ENCODE results near the gene DLX4. TPM values are rescaled to one million over a fixed set of nuclear protein-coding genes. Genes with fewer than 3 reads are reported as not detected.

DLX4 gene
- total RNA-seq, 1 experiment from 2014 or later, result 2.5 TPM

DNA sequence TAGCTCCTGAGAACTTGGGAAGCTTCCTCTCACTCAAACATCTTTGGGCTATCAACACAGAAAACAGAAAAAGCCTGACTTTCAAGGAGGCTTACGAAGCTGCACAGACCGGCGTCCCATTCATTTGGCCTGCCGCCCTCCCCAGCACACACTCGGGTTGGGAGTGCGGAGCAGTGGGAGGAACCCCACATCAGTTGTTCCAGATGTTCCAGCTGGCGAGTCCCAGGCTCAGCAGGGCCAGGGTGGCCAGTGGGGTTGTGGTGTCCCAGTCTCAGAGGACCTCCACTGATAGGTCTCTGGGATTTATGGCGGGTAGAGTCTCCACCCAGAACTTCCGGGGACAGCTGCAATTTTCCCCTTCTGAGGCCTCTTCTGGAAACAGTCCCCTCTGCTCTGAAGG, 43.1 kb upstream of the DLX4 start:
- H2AFZ ChIP-seq (ENCODE audit: low read length), result no peak overlapping the region
- no peak overlapping the region for H4K5ac ChIP-seq (ENCODE audit: insufficient read length, low read depth, low read length)
- H2BK12ac ChIP-seq (ENCODE audit: insufficient read length, low read depth, low read length), result no peak overlapping the region
- H3K4me2 ChIP-seq (ENCODE audit: insufficient read depth, insufficient read length, low read length), result no peak overlapping the region
- no peaks in the 10 kb centered on the region for H3K4me1 ChIP-seq (ENCODE audit: insufficient read depth, low read length)
- TF ChIP-seq, protein P1, sequence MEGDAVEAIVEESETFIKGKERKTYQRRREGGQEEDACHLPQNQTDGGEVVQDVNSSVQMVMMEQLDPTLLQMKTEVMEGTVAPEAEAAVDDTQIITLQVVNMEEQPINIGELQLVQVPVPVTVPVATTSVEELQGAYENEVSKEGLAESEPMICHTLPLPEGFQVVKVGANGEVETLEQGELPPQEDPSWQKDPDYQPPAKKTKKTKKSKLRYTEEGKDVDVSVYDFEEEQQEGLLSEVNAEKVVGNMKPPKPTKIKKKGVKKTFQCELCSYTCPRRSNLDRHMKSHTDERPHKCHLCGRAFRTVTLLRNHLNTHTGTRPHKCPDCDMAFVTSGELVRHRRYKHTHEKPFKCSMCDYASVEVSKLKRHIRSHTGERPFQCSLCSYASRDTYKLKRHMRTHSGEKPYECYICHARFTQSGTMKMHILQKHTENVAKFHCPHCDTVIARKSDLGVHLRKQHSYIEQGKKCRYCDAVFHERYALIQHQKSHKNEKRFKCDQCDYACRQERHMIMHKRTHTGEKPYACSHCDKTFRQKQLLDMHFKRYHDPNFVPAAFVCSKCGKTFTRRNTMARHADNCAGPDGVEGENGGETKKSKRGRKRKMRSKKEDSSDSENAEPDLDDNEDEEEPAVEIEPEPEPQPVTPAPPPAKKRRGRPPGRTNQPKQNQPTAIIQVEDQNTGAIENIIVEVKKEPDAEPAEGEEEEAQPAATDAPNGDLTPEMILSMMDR (conservative IDR thresholded peaks at IDR 0.05), result no peak
- H3K27me3 Mint-ChIP-seq (ENCODE audit: low read depth), result peaks cover 53% of the 10 kb centered on the region
- H3K23me2 ChIP-seq (ENCODE audit: insufficient read length, low read depth, low read length, poor library complexity, severe bottlenecking), result no peaks in the 10 kb centered on the region
- peaks cover 9 to 19% of the 10 kb centered on the region in 2 experiments for H3K4me1 Mint-ChIP-seq
- no peak overlapping the region for H2BK120ac ChIP-seq (ENCODE audit: low read depth, low read length, poor library complexity, severe bottlenecking)
- no CpG with 5 or more reads among the region's 9 CpGs for WGBS (ENCODE audit: extremely low coverage, insufficient read length, low lambda C conversion rate)
- no peaks in the 10 kb centered on the region for H3K9me3 ChIP-seq (ENCODE audit: control insufficient read depth, low read depth, low read length)
- no peak overlapping the region for H3K14ac ChIP-seq (ENCODE audit: insufficient read depth, low read length)
- H2BK15ac ChIP-seq (ENCODE audit: low read depth, low read length), result no peak overlapping the region
- H4K91ac ChIP-seq (ENCODE audit: insufficient read length, low read depth, low read length), result no peak overlapping the region
- H4K8ac ChIP-seq (replicated peaks; ENCODE audit: insufficient read length, low read depth, low read length), result no peak overlapping the region
- H3K27ac Mint-ChIP-seq, result no peak overlapping the region
- no peak overlapping the region for H3K9ac ChIP-seq (ENCODE audit: extremely low read depth, insufficient read length, low read length)
- DNase-seq, result no peak
- no peaks in the 10 kb centered on the region for H4K20me1 ChIP-seq (ENCODE audit: control insufficient read depth, insufficient read depth, insufficient read length)
- no peaks in the 10 kb centered on the region; a peak in 1 of 7 replicates for H3K36me3 Mint-ChIP-seq (ENCODE audit: insufficient read depth in 1 of 3, low read depth in 3 of 3)
- H2BK5ac ChIP-seq (ENCODE audit: insufficient read length, low read length), result no peak overlapping the region
- H3K4me3 Mint-ChIP-seq, result no peak overlapping the region
- H3K4ac ChIP-seq (ENCODE audit: low read depth, low read length), result no peak overlapping the region
- H2BK20ac ChIP-seq (ENCODE audit: low read depth, low read length, poor library complexity, severe bottlenecking), result no peak overlapping the region
- no peaks in the 10 kb centered on the region for H3K79me1 ChIP-seq (ENCODE audit: insufficient read depth, low read depth, low read length, poor library complexity, severe bottlenecking)
- H3K27ac ChIP-seq (ENCODE audit: insufficient read length, low read depth, low read length), result no peak overlapping the region
- H3K9me3 Mint-ChIP-seq, result no peaks in the 10 kb centered on the region; a peak in 1 of 5 replicates
- no peak overlapping the region for H3K56ac ChIP-seq (ENCODE audit: insufficient read length, low read depth, low read length)
- H3K79me2 ChIP-seq (ENCODE audit: insufficient read depth, low read length), result no peaks in the 10 kb centered on the region
- no peak overlapping the region for H3K18ac ChIP-seq (ENCODE audit: insufficient read length, low read depth, low read length)
- no peak overlapping the region for H3T11ph ChIP-seq (ENCODE audit: low read length)
- no peak overlapping the region for H2AK5ac ChIP-seq (ENCODE audit: insufficient read length, low read length)
- no peaks in the 10 kb centered on the region; the same call in 1 of the 2 replicates for H3K27me3 ChIP-seq (ENCODE audit: insufficient read depth, low read length)
- H3K23ac ChIP-seq (ENCODE audit: insufficient read length, low read depth, low read length), result no peak overlapping the region

Data from H9 (cell line).